Measurements from ENCODE around the gene FAM8A1. TPM values are rescaled to one million over a fixed set of nuclear protein-coding genes. Genes with fewer than 3 reads are reported as not detected.

FAM8A1 gene
- 10 to 100 TPM; 45.1 to 57.1 (median 52.3) TPM for total RNA-seq

GRCh38 chr6:17599877-17600526 lies at the start of gene FAM8A1:
FAM8A1 (plus strand) TSS chr6:17600302; CDS start chr6:17600410, 108 bp downstream.
- TF ChIP-seq POLR2A (IDR thresholded peaks at IDR 0.05) (peak; percentile 64 to 82), CTCF (IDR thresholded peaks at IDR 0.05) (peak; percentile 12 to 74 (median 64))
- H3K4me3 ChIP-seq (replicated peaks in 1 of 3), result peak within 1 kb of the TSS; percentile 9 to 95 (median 83)

GRCh38 chr6:17551383-17551958 lies 48.6 kb upstream of the FAM8A1 start:
- Histone ChIP-seq H3K9me3 (no peaks in the 10 kb centered on the region), H3K4me1 (no peaks in the 10 kb centered on the region), H3K36me3 (peaks cover 0 to 4% of the 10 kb centered on the region in 2 donors), H3K27ac (no peak overlapping the region), H3K4me3 (replicated peaks in 1 of 3) (no peak overlapping the region), H3K27me3 (no peaks in the 10 kb centered on the region)
- intact Hi-C loops (cut with DNase I), result no loop called here
- no peak for DNase-seq
- TF ChIP-seq CTCF (IDR thresholded peaks at IDR 0.05), result no peak
- TF ChIP-seq POLR2A (IDR thresholded peaks at IDR 0.05), result no peak
- 86 to 89% methylated on average over 9 of the region's 9 CpGs for WGBS, 2 donors

More at GRCh38 chr6:17599877-17600526, at the start of gene FAM8A1:
- Histone ChIP-seq H3K4me1 (peaks cover 5 to 8% of the 10 kb centered on the region in 2 donors), H3K27ac (peak within 1 kb of the TSS; percentile 94 to 97 (median 94)), H3K27me3 (no peaks in the 10 kb centered on the region), H3K9me3 (no peaks in the 10 kb centered on the region), H3K36me3 (no peaks in the 10 kb centered on the region)
- DNase-seq, result peak; percentile 96 to 98
- WGBS, 2 donors, result 9% methylated on average over 26 to 28 of the region's 42 CpGs
- intact Hi-C loops (cut with DNase I), result loop anchor here (10.0 kb wide), 1 partner anchor 105 kb away; the partner anchor contains the start of gene NUP153

GRCh38 chr6:17552861-17553260 lies 47.2 kb upstream of the FAM8A1 start:
- H3K36me3 ChIP-seq, result peaks cover 0 to 4% of the 10 kb centered on the region in 2 donors
- 80 to 87% methylated on average over 3 of the region's 3 CpGs for WGBS, 2 donors
- H3K27me3 ChIP-seq, result no peaks in the 10 kb centered on the region
- intact Hi-C loops (cut with DNase I), result no loop called here
- H3K9me3 ChIP-seq, result no peaks in the 10 kb centered on the region
- DNase-seq, result no peak
- no peak overlapping the region for H3K4me3 ChIP-seq (replicated peaks in 1 of 3)
- H3K27ac ChIP-seq, result no peak overlapping the region
- TF ChIP-seq CTCF (IDR thresholded peaks at IDR 0.05), result no peak
- no peak for TF ChIP-seq POLR2A (IDR thresholded peaks at IDR 0.05)
- H3K4me1 ChIP-seq, result no peaks in the 10 kb centered on the region

- Histone ChIP-seq H3K36me3 (peaks cover 0 to 4% of the 10 kb centered on the region in 2 donors), H3K9me3 (no peaks in the 10 kb centered on the region), H3K4me3 (replicated peaks in 1 of 3) (no peak overlapping the region), H3K27ac (no peak overlapping the region), H3K27me3 (no peaks in the 10 kb centered on the region), H3K4me1 (no peaks in the 10 kb centered on the region)
- TF ChIP-seq POLR2A (IDR thresholded peaks at IDR 0.05), result no peak
- no peak for TF ChIP-seq CTCF (IDR thresholded peaks at IDR 0.05)
- intact Hi-C loops (cut with DNase I), result no loop called here
- DNase-seq, result no peak
- WGBS, 2 donors, result 93% methylated on average over 4 of the region's 4 CpGs
Measured at GRCh38 chr6:17556014-17556413, 44.1 kb upstream of the FAM8A1 start.

GRCh38 chr6:17562636-17563035 lies 37.5 kb upstream of the FAM8A1 start:
- Histone ChIP-seq H3K4me1 (no peaks in the 10 kb centered on the region), H3K9me3 (no peaks in the 10 kb centered on the region), H3K27ac (no peak overlapping the region), H3K4me3 (replicated peaks in 1 of 3) (no peak overlapping the region), H3K36me3 (no peaks in the 10 kb centered on the region), H3K27me3 (no peaks in the 10 kb centered on the region)
- no peak for DNase-seq
- 86 to 91% methylated on average over 3 of the region's 3 CpGs for WGBS, 2 donors
- TF ChIP-seq POLR2A (IDR thresholded peaks at IDR 0.05) (no peak), CTCF (IDR thresholded peaks at IDR 0.05) (no peak)
- intact Hi-C loops (cut with DNase I), result no loop called here
